GM21515 (cell line): ENCODE data around the gene SLC6A16.
A peak's percentile ranks its signal among the peaks of the same experiment; 100 is the strongest.
"Not testable (repeated sequence)": the region's sequence is repeated elsewhere in the genome, so short reads cannot be mapped to it uniquely, and the experiment has no call there.

Source experiments
- ATAC-seq: cut with Tn5 transposase; IDR thresholded peaks from one replicate; pipeline ENCODE4 v1.9.1; 2021; ENCODE audit not compliant: unreplicated experiment

The SLC6A16 gene

GRCh38 chr19:49347191-49347590 lies 22.2 kb upstream of the SLC6A16 start:
- no peak for ATAC-seq

GRCh38 chr19:49344505-49345423 lies 19.8 kb upstream of the SLC6A16 start:
- no peak for ATAC-seq

- ATAC-seq, result no peak
Measured at GRCh38 chr19:49343123-49343522, 18.1 kb upstream of the SLC6A16 start.

- ATAC-seq, result no peak
Measured at GRCh38 chr19:49342291-49342721, 17.3 kb upstream of the SLC6A16 start.

DNA sequence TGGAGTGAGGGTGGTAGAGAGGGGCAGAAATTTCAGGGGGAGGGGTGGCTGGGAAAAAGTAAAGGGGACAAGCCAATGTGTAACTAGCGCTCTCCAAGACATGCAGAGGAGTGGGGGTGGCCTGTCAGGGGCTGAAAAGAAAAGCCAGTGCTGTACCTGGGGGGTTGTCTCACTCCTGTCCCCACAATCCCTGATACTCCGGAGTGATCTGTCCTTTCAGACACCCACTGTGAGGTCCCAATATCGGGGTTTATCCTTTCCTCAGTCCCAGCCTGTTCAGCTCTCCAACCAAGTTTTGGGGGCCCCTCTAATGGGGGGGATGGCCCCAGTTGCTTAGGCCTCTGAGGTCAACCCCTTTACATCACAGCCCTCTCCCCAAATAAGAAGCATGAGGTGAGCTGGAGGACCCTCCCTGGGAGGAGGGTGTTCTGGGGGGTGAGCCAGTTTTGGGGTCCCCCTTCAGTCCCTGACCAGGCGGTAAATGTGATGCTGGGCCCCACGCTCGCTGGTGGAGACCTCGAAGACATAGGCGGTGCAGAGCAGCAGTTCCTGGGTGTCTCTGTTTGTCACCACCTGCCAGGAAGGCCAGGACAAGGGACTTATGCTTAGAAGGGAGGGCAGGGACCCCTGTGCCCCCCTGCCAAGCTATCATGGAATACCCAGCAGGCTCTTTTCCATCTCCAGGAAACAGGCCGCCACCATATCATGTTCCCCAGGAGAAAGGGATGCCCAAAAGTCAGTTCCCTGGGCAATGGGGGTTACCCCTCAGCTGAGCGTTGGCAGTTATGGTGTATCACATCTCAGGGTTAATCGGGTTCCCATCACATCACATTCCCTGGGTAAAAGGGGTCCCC lies 16.1 kb upstream of the SLC6A16 start:
- ATAC-seq, result no peak

DNA sequence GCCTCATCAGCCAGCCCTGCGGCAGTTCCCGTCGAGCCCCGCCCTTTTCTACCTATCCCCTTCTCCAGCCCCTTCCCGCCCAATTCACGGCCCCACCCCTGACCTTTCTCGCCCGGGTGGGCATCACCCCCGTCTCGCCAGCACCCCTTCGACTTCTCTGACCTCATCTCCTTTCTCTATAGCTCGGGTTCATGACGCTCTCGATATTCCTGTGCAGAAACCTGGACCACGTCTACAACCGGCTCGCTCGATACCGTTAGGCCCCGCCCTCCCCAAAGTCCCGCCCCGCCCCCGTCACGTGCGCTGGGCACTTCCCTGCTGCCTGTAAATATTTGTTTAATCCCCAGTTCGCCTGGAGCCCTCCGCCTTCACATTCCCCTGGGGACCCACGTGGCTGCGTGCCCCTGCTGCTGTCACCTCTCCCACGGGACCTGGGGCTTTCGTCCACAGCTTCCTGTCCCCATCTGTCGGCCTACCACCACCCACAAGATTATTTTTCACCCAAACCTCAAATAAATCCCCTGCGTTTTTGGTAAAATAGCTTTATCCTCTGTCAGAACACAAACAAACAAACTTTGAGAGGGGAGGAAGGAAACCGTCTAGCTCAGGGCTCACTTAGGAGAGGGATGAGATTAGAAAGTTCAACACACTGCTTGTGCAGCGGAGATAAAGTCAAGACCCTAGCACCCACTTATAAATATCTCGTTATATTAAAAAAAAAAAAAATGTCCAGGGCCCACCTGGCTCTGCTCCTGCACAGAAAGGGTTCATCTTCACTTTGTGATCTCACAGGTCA lies 15.3 kb upstream of the SLC6A16 start:
- no peak for ATAC-seq

DNA sequence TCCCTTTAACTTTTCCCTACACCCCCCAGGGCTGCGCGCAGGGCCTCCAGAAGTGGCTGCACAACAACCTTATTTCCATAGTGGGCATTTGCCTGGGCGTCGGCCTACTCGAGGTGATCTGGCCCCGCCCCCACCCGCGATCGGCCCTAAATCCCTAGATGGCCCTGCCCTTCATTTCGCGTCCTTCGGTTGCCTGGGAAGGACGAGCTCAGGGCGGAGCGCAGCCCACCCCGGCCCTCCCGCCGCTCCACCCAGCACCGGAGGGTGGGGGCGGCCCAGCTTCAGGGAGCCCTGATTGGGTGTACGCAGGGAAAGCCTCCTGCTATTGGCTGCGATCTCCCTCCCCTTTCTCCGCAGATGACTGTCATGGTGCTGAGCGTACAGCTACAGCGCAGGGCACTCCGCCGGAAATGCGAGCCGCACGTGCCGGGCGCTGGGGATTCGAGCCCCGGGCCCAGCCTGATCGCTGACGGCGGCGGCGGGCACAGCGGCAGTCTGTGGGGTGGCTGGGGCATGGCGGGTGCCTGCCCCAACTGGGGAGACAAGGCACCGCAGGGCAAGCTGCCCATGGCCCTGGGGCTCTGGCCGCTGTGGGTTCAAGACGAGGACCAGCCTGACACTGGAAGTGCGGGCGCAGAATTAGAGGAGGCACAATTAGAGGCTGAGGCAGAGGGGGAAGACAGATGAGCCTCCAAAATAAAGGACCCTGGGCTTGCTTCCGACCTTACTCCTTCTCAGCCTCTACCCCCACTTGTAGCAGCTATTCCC lies 14.5 kb upstream of the SLC6A16 start:
- no peak for ATAC-seq

- ATAC-seq, result no peak
Measured at GRCh38 chr19:49338691-49339300, 13.8 kb upstream of the SLC6A16 start.

DNA sequence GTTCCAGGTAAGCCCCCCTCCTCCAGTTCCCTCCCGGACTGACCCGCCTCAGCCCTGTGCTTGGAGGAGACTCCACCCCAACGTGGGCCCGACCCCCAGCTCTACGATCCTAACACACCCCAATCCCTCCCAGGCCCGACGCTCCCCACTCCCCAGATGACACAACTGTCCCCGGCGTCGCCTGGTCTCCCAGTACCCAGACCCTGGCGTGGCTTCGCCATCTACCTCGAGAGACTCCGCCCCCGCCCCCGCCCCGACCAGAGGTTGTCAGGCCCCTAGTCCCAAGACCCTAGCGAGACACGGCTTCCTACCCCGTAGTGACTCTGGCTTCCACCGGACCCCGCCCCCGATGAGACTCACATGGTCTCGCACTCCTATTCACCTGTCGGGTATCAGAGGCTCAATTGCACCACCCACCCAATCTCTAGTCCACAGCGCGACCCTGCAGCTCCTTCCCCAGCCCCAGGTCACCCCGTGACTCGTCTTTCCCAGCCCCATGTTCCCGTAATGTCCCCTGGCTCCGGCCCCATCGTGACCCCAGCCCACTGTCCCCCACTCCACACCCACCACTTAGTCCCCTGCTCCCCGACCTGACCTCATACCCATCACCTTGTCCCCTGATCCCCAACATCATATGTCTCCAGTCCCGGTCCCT lies 13.2 kb upstream of the SLC6A16 start:
- no peak for ATAC-seq

DNA sequence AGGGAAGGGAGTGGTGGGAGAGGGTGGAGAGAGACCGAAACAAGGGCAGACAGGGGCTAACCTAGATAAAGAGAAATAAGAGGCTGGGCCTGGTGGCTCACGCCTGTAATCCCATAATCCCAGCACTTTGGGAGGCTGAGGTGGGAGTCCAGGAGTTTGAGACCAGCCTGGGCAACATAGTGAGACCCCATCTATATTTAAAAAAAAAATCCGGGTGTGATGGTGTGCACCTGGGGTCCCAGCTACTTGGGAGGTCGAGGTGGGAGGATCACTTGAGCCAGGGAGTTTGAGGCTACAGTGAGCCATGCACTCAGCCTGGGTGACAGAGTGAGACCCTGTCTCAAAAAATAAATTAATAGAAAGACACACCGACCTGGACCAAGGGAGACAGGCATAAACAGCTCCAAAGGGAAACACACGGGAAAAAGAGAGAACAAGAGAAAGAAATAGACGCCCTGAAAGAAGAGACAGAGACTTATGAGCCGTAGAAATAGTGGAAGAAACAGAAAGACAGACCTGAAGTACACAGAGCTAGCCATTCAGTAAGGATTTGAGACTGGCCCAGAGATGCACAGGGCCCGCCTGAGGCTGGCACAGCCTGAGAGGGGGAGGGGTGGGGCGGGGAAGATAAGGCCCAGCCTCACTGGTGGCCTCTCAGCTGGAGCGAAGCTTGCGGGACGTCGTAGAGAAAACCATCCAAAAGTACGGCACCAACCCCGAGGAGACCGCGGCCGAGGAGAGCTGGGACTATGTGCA lies 12.5 kb upstream of the SLC6A16 start:
- no peak for ATAC-seq

- ATAC-seq, result no peak
Measured at GRCh38 chr19:49336482-49337266, 11.7 kb upstream of the SLC6A16 start.

DNA sequence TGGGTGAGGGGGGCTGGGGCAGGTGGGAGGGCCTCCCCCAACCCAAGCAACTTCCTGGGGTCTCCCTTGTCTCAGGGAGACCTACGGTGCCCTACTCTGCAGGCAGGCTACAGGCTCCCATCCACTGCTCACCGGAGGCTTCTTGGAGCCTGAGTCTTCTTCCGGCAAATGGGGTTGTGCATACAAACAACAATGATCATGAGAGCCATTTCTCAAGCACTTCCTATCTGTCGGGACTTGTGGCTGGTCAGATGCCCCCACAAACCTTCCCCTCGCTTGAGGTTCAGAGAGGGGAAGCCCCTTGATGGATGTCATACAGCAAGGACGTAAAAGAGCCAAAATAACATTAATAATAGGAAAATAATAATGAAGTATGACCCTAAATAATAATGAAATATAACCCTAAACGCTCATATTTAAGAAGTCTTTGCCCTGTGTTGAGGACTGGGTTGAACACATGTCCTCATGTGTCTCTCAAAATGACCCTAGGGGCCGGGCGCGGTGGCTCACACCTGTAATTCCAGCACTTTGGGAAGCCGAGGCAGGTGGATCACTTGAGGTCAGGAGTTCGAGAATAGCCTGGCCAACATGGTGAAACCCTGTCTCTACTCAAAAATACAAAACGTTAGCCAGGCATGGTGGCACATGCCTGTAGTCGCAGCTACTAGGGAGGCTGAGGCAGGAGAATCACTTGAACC lies 10.9 kb upstream of the SLC6A16 start:
- no peak for ATAC-seq

GRCh38 chr19:49335071-49335783 lies 10.2 kb upstream of the SLC6A16 start, which contains the start of gene CD37:
TSS of gene CD37 (plus strand) at chr19:49335406. CDS start at chr19:49335541, 135 bp downstream.
- no peak for ATAC-seq

GRCh38 chr19:49333811-49334288 lies 8.9 kb upstream of the SLC6A16 start:
- ATAC-seq, result peak; percentile 43

GRCh38 chr19:49333418-49333805 lies 8.4 kb upstream of the SLC6A16 start:
- ATAC-seq, result no peak

DNA sequence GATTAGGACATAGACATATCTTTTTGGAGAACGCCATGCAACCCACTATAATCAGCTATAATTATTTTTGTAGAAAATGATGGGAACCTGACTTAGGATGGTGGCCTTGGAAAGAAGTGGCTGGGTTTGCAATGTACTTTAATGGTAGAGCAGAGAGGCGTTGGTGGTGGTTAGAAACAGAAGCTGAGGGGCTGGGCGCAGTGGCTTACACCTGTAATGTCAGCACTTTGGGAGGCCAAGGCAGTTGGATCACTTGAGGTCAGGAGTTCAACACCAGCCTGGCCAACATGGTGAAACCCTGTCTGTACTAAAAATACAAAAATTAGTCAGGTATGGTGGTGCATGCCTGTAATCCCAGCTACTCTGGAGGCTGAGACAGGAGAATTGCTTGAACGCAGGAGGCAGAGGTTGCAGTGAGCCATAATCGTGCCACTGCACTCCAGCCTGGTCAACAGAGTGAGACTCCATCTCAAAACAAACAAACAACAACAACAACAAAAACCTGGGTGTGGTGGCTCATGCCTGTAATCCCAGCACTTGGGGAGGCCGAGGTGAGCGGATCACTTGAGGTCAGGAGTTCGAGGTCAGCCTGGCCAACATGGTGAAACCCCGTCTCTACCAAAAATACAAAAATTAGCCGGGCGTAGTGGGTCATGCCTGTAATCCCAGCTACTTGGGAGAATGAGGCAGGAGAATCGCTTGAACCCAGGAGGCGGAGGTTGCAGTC lies 7.9 kb upstream of the SLC6A16 start:
- not testable (repeated sequence) for ATAC-seq
